Measurements from ENCODE around the gene ATXN7.

Gene ATXN7

GRCh38 chr3:63998852-63999754, 135.4 kb downstream of the ATXN7 start:
- no peak overlapping the region for H3K27ac Mint-ChIP-seq
- H3K4me1 Mint-ChIP-seq = peaks cover 11% of the 10 kb centered on the region
- H3K9me3 Mint-ChIP-seq = no peaks in the 10 kb centered on the region
- ATAC-seq (no peak), DNase-seq (no peak)
- no peak overlapping the region for H3K4me3 Mint-ChIP-seq
- H3K27me3 Mint-ChIP-seq = no peaks in the 10 kb centered on the region
- peaks cover 60% of the 10 kb centered on the region for H3K36me3 Mint-ChIP-seq (ENCODE audit: low read depth)

- ATAC-seq = no peak
- Mint-ChIP-seq H3K27me3 (no peaks in the 10 kb centered on the region), H3K4me3 (no peak overlapping the region)
Measured at GRCh38 chr3:64000453-64001055, 136.9 kb downstream of the ATXN7 start.

GRCh38 chr3:64002233-64002632, 138.6 kb downstream of the ATXN7 start:
- Mint-ChIP-seq H3K27me3 (no peaks in the 10 kb centered on the region), H3K4me3 (no peak overlapping the region), H3K9me3 (no peaks in the 10 kb centered on the region), H3K4me1 (peaks cover 5% of the 10 kb centered on the region), H3K27ac (peak overlapping the region; percentile 37), H3K36me3 (ENCODE audit: low read depth) (peaks cover 33% of the 10 kb centered on the region)
- no peak for DNase-seq
- no peak for ATAC-seq

More at GRCh38 chr3:64000453-64001055, 136.9 kb downstream of the ATXN7 start:
- H3K27ac Mint-ChIP-seq = no peak overlapping the region
- peaks cover 49% of the 10 kb centered on the region for H3K36me3 Mint-ChIP-seq (ENCODE audit: low read depth)
- no peaks in the 10 kb centered on the region for H3K9me3 Mint-ChIP-seq
- H3K4me1 Mint-ChIP-seq = peaks cover 5% of the 10 kb centered on the region
- DNase-seq = no peak

- Mint-ChIP-seq H3K27ac (no peak overlapping the region), H3K4me3 (no peak overlapping the region), H3K9me3 (no peaks in the 10 kb centered on the region), H3K4me1 (peaks cover 7% of the 10 kb centered on the region), H3K36me3 (ENCODE audit: low read depth) (peaks cover 37% of the 10 kb centered on the region), H3K27me3 (no peaks in the 10 kb centered on the region)
- no peak for DNase-seq
- ATAC-seq = no peak
Measured at GRCh38 chr3:64003589-64003988, 139.9 kb downstream of the ATXN7 start.

- Mint-ChIP-seq H3K36me3 (ENCODE audit: low read depth) (peaks cover 54% of the 10 kb centered on the region), H3K4me1 (peaks cover 21% of the 10 kb centered on the region), H3K27me3 (no peaks in the 10 kb centered on the region), H3K4me3 (no peak overlapping the region), H3K27ac (no peak overlapping the region), H3K9me3 (no peaks in the 10 kb centered on the region)
- DNase-seq (no peak), ATAC-seq (no peak)
Measured at GRCh38 chr3:64008017-64008416, 144.3 kb downstream of the ATXN7 start.

- peaks cover 21% of the 10 kb centered on the region for H3K4me1 Mint-ChIP-seq
- peak overlapping the region; percentile 24 for H3K27ac Mint-ChIP-seq
- peaks cover 57% of the 10 kb centered on the region for H3K36me3 Mint-ChIP-seq (ENCODE audit: low read depth)
- ATAC-seq = no peak
- no peak overlapping the region for H3K4me3 Mint-ChIP-seq
- no peaks in the 10 kb centered on the region for H3K27me3 Mint-ChIP-seq
- DNase-seq = no peak
- no peaks in the 10 kb centered on the region for H3K9me3 Mint-ChIP-seq
Measured at GRCh38 chr3:64008487-64009351, 145.1 kb downstream of the ATXN7 start.

GRCh38 chr3:64009528-64009927, 145.9 kb downstream of the ATXN7 start:
- H3K27ac Mint-ChIP-seq = peak overlapping the region; percentile 26
- no peaks in the 10 kb centered on the region for H3K9me3 Mint-ChIP-seq
- H3K4me1 Mint-ChIP-seq = peaks cover 25% of the 10 kb centered on the region
- ATAC-seq (no peak), DNase-seq (no peak)
- no peaks in the 10 kb centered on the region for H3K27me3 Mint-ChIP-seq
- H3K36me3 Mint-ChIP-seq (ENCODE audit: low read depth) = peaks cover 64% of the 10 kb centered on the region
- H3K4me3 Mint-ChIP-seq = no peak overlapping the region

GRCh38 chr3:64010199-64010598, 146.5 kb downstream of the ATXN7 start:
- Mint-ChIP-seq H3K4me1 (peaks cover 29% of the 10 kb centered on the region), H3K27ac (peak overlapping the region; percentile 16), H3K4me3 (no peak overlapping the region), H3K9me3 (no peaks in the 10 kb centered on the region), H3K27me3 (no peaks in the 10 kb centered on the region), H3K36me3 (ENCODE audit: low read depth) (peaks cover 70% of the 10 kb centered on the region)
- no peak for DNase-seq
- ATAC-seq = no peak

- H3K4me3 Mint-ChIP-seq = no peak overlapping the region
- H3K4me1 Mint-ChIP-seq = peaks cover 31% of the 10 kb centered on the region
- no peaks in the 10 kb centered on the region for H3K9me3 Mint-ChIP-seq
- H3K36me3 Mint-ChIP-seq (ENCODE audit: low read depth) = peaks cover 80% of the 10 kb centered on the region
- DNase-seq (no peak), ATAC-seq (peak; percentile 57)
- no peaks in the 10 kb centered on the region for H3K27me3 Mint-ChIP-seq
- peak overlapping the region; percentile 81 for H3K27ac Mint-ChIP-seq
Measured at GRCh38 chr3:64011685-64012084, 148.0 kb downstream of the ATXN7 start.

- H3K36me3 Mint-ChIP-seq (ENCODE audit: low read depth) = peaks cover 78% of the 10 kb centered on the region
- H3K9me3 Mint-ChIP-seq = no peaks in the 10 kb centered on the region
- H3K4me3 Mint-ChIP-seq = no peak overlapping the region
- peak overlapping the region; percentile 59 for H3K27ac Mint-ChIP-seq
- H3K4me1 Mint-ChIP-seq = peaks cover 32% of the 10 kb centered on the region
- no peaks in the 10 kb centered on the region for H3K27me3 Mint-ChIP-seq
- ATAC-seq = no peak
- no peak for DNase-seq
Measured at GRCh38 chr3:64016941-64017620, 153.4 kb downstream of the ATXN7 start.

- Mint-ChIP-seq H3K27ac (peak overlapping the region; percentile 64), H3K4me3 (no peak overlapping the region), H3K27me3 (no peaks in the 10 kb centered on the region), H3K36me3 (ENCODE audit: low read depth) (peaks cover 61% of the 10 kb centered on the region), H3K4me1 (peaks cover 38% of the 10 kb centered on the region), H3K9me3 (no peaks in the 10 kb centered on the region)
- no peak for ATAC-seq
- DNase-seq = no peak
Measured at GRCh38 chr3:64019271-64019670, 155.6 kb downstream of the ATXN7 start.

- ATAC-seq = no peak
- H3K4me1 Mint-ChIP-seq = peaks cover 32% of the 10 kb centered on the region
- no peaks in the 10 kb centered on the region for H3K27me3 Mint-ChIP-seq
- DNase-seq = no peak
- H3K4me3 Mint-ChIP-seq = no peak overlapping the region
- no peaks in the 10 kb centered on the region for H3K9me3 Mint-ChIP-seq
- H3K36me3 Mint-ChIP-seq (ENCODE audit: low read depth) = peaks cover 55% of the 10 kb centered on the region
- no peak overlapping the region for H3K27ac Mint-ChIP-seq
Measured at GRCh38 chr3:64019879-64020278, 156.2 kb downstream of the ATXN7 start.

GRCh38 chr3:64021922-64022321, 158.3 kb downstream of the ATXN7 start:
- ATAC-seq (no peak), DNase-seq (no peak)
- H3K9me3 Mint-ChIP-seq = no peaks in the 10 kb centered on the region
- peak overlapping the region; percentile 89 for H3K4me3 Mint-ChIP-seq
- H3K4me1 Mint-ChIP-seq = peaks cover 28% of the 10 kb centered on the region
- H3K27me3 Mint-ChIP-seq = no peaks in the 10 kb centered on the region
- peak overlapping the region; percentile 90 for H3K27ac Mint-ChIP-seq
- H3K36me3 Mint-ChIP-seq (ENCODE audit: low read depth) = peaks cover 40% of the 10 kb centered on the region

All from activated naive CD8-positive, alpha-beta T cell treated with anti-CD3 and anti-CD28 coated beads, Interleukin-2, amount 50 U/mL, for 24 hours (primary cell).